GM12891 (cell line): ENCODE measurements around the gene PMFBP1.
"Not testable (repeated sequence)": the region's sequence is repeated elsewhere in the genome, so short reads cannot be mapped to it uniquely, and the experiment has no call there.

Experiments used
- DNase-seq: peaks from one replicate; pipeline ENCODE4 v3.0.0; 2011; ENCODE audit warnings: low spot score; ENCODE audit not compliant: insufficient read length
- FAIRE-seq: peaks from 2 replicates; lab custom pipeline; 2011; peaks lifted over from hg19 to GRCh38; lab: Jason Lieb, UNC
- PAX5 ChIP-seq: IDR thresholded peaks from 2 replicates; pipeline ENCODE4 v1.6.1; 2011; ENCODE audit warnings: low read length, moderate library complexity, mild to moderate bottlenecking; ENCODE audit not compliant: insufficient read depth, severe bottlenecking
- POLR2A ChIP-seq: IDR thresholded peaks from 2 replicates; pipeline ENCODE4 v1.6.1; 2011; ENCODE audit warnings: low read depth, low read length, control low read depth
- POLR2AphosphoS5 ChIP-seq: IDR thresholded peaks from 2 replicates; pipeline ENCODE4 v1.6.1; 2011; ENCODE audit warnings: low read depth, low read length, control low read depth
- POU2F2 ChIP-seq: IDR thresholded peaks from 2 replicates; pipeline ENCODE4 v1.6.1; 2011; ENCODE audit warnings: low read depth, mild to moderate bottlenecking, control low read depth, low read length, moderate library complexity
- SPI1 ChIP-seq: IDR thresholded peaks from 2 replicates; pipeline ENCODE4 v1.6.1; 2011; ENCODE audit warnings: low read depth, low read length, control low read depth
- TAF1 ChIP-seq: IDR thresholded peaks from 2 replicates; pipeline ENCODE4 v1.6.1; 2011; ENCODE audit warnings: low read depth, low read length, control low read depth

PMFBP1 gene

DNA sequence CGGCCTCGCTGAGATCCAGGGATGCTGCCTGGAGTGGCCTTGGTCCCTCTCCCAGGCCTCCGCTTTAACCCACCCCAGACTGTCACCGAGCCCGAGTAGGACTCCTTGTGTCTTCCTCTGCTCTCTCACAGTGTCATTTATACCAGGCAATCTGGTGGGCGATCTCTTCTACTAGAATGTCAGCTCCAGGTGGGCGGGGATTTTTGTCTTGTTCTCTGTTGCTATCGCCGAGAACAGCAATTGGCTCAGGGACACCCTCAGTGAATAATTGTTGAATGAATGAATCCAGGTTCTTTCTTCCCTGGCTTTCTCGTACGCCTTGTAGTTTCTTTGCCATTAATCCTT lies 77.7 kb downstream of the PMFBP1 start:
- TF ChIP-seq POLR2A: no peak; the same call in 1 of the 2 replicates
- no peak for TF ChIP-seq PAX5
- no peak for TF ChIP-seq SPI1
- no peak for TF ChIP-seq POU2F2
- no peak for TF ChIP-seq TAF1
- TF ChIP-seq POLR2AphosphoS5: no peak
- DNase-seq: no peak
- FAIRE-seq: no peak

DNA sequence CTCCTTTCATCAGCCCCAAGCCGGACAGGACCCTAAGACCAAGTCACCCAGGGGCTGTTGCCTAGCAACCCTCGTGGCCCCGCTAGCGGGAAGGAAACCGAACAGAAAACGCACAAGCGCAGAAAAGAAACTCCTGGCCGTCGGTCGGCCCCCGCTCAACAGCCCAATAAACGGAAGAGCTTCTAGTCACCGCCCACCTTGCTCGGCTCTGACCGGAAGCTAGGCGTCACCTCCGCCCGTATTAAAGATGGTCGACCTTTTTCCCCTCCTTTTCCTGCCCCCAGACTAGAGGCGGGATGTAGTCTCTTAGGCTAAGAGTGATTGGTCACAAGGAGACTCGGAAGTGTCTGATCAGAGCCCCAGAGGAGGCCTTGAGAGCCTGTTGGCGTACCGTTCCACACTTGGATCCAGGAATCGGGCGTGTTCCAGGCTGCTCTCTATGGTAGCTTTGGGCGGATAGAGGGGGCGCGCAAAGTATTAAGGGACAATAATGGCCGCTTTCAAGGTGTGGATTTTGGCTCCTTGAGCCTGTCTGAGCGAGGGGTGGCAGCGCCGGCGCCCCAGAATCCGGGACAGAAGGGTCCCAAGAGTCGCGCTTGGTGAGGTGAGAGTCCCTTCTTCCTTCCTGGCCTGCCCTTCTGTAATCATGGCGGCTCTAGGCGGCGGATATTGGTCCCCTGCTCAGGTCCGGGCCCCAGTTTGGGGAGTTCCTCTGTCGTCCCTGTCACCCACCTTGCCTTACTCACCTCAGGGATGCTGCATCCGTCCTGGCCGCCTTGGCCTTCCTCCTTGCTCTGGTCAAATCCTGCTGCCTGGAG lies 78.3 kb downstream of the PMFBP1 start, which contains the start of the genes DHX38 and TXNL4B:
Gene DHX38, plus strand, starts transcription at position 400 of the 818 bp plus-strand sequence. CDS start 2,311 bp downstream, outside the sequence.
Gene TXNL4B, minus strand, starts transcription at position 173 of the 818 bp plus-strand sequence. CDS start 2,871 bp downstream, outside the sequence.
- TF ChIP-seq POU2F2: no peak
- peak; percentile 79; the same call in 1 of the 2 replicates for TF ChIP-seq TAF1
- peak; percentile 74 for TF ChIP-seq POLR2AphosphoS5
- TF ChIP-seq SPI1: peak; percentile 63
- no peak for TF ChIP-seq PAX5
- peak; percentile 67; the same call in 1 of the 2 replicates for TF ChIP-seq POLR2A
- DNase-seq (peak; percentile 92), FAIRE-seq (peak; percentile 96)

DNA sequence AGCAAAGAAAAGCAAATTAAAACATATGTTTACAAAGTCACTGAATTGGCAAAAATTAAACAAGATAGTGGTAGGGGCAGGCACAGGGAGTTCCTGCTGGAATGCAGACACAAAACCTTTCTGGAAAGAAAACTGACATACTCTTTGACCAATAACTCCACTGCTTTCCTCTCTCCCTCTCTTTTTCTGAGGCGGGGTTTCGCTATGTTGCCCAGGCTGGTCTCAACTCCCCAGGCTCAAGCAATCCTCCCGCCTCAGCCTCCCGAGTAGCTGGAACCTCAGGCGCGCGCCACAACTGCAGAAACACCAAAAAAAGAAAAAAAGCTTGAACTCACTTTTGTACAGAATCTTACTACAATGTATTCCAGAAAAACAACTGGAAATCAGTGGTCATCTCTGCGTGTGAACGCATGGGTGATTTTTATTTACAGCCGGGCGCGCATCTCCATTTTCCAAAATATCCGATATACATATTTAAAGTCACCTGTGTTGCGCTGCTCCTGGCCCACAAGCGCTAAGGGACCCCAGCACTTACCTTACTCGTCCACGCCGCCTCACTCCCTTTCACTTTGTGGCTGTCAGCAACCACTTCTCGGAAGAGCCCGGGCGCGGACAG lies 79.0 kb downstream of the PMFBP1 start:
- no peak for DNase-seq
- no peak for FAIRE-seq
- no peak for TF ChIP-seq PAX5
- no peak for TF ChIP-seq TAF1
- TF ChIP-seq POLR2AphosphoS5: no peak
- no peak for TF ChIP-seq POLR2A
- no peak for TF ChIP-seq POU2F2
- no peak for TF ChIP-seq SPI1

DNA sequence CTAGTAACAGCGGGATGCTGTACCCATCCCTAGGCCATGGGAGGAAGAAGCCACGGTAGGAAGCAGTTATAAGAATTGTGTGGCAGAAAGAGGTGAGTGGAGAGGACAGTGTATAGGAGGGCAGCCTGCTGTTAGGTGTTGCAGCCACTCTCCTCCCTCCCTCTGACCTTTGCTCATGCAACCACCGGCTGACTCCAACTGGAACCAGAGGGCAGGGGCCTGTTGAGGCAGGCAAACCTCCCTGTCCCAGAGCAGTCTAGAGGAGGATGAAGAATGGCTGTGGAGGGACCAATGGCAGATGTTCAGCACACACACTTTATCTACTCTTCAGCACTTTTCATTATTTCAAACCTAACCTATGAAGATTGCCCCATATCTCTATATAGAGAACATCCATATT lies 80.7 kb downstream of the PMFBP1 start:
- FAIRE-seq (no peak), DNase-seq (no peak)

DNA sequence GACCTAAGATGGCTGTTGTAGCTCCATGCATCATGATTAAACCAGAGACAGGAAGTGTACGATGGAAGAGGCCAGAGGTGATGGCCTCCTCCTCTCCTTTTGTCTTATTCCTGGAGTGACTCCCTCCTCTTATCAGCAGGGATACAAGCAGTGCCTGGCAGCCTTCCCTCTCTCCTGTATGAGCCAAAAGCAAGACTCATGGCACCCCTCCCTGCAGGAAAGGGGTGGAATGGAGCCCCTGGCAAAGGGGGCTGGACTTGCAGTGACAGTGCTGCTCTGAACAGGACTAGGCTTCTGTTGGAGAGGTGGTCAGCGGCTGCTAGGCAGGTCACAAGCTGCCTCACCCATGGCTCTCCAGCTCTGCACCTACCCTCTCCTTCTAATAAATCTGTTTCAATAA lies 87.0 kb downstream of the PMFBP1 start:
- TF ChIP-seq POU2F2 (no peak), TAF1 (no peak), POLR2A (no peak), SPI1 (no peak), PAX5 (no peak), POLR2AphosphoS5 (no peak)
- DNase-seq (no peak), FAIRE-seq (no peak)

More for the DNA sequence above, 80.7 kb downstream of the PMFBP1 start:
- no peak for TF ChIP-seq POU2F2
- no peak for TF ChIP-seq POLR2A
- TF ChIP-seq TAF1: no peak
- TF ChIP-seq POLR2AphosphoS5: no peak
- no peak for TF ChIP-seq SPI1

DNA sequence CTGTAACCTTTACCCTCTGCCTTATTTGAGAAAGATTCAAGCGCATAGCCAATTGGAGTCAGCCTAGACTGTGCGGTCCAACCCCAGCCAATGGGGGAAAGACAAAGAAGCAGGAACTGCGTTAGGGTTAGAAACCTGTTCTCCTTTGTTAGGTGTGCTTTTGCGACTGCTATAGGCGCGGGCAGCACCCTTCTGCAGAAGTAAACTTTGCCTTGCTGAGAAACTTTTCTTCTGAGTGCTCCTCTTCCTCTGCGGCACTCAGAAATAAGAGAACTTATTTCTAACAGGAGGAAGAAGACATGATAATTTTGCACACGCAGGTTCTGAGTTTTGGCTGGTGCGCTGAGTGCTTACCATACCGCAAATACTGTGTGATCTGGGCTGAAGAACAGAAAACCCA lies 87.5 kb downstream of the PMFBP1 start:
- DNase-seq: no peak
- no peak for TF ChIP-seq PAX5
- TF ChIP-seq POU2F2: no peak
- TF ChIP-seq POLR2AphosphoS5: no peak
- TF ChIP-seq TAF1: no peak
- TF ChIP-seq POLR2A: no peak
- no peak for TF ChIP-seq SPI1
- no peak for FAIRE-seq

DNA sequence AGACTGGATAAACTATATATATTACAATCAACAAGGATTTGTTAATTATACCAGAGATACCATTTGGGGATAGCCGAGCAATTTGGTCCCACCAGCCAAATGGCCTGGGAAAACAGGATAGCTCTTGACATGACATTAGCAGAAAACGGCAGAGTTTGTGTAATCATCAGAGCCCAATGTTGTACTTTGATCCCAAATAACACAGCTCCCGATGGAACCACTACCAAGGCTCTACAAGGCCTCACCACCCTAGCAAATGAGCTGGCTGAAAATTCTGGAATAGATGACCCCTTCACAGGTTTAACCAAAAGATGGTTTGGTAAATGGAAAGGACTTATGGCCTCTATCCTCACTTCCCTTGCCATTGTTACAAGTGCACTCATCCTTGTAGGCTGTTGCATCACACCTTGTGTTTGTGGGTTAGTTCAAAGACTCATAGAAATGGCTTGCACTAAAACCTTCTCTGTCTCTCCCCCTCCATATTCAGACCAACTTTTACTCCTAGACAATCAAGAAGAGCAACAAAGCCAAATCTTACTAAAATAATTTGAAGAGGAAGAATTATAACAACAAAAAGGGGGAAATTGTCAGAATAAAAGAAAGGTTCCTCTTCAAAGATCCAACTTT lies 88.1 kb downstream of the PMFBP1 start:
- TF ChIP-seq PAX5 (no peak), POU2F2 (no peak), SPI1 (no peak), POLR2AphosphoS5 (no peak), POLR2A (no peak), TAF1 (no peak)
- no peak for FAIRE-seq
- DNase-seq: no peak

DNA sequence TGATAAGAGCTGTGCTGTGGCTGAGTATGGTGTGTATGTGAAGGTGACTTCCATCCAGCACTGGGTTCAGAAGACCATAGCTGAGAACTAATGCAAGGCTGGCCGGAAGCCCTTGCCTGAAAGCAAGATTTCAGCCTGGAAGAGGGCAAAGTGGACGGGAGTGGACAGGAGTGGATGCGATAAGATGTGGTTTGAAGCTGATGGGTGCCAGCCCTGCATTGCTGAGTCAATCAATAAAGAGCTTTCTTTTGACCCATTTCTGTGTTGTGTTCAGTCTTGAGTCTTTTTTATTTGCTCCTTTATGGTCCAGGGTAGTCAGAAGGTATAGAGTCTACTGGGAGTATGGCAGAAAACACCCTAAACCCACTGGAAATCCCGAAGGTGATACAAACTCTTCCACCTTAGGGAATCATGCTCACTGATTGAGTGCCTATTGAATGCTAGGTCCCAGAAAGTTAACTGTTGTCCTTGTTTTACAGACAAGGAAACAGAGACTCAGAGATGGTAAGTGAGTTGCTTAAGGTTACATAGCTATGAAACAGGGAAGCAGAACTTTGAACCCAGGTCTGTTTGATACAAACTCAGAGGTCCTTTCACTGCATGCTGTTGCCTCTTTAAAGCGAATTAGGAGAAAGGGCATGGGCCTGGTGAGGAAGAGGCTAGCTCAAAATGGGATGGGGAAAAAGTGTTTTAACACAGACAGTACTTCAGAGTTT lies 94.8 kb downstream of the PMFBP1 start:
- not testable (repeated sequence) for FAIRE-seq, DNase-seq

DNA sequence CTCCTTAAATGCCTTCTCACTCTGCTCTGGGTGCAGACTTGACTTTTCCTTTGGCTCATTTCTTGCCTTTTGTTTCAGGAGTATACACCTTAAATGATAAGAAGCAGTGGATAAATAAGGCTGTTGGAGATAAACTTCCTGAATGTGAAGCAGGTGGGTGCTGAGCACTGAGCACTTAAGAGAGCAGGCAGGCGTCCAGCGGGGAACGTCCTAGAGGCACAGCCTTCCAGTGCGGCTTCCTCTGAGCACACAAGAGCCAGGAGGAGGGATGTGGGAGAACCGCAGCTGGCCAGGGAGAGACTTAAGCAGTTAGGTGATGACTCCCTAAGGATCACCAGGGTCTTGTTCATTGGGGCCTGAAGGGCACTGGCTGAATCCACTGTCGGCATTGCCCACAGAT lies 96.9 kb downstream of the PMFBP1 start:
- FAIRE-seq: not testable (repeated sequence)

More for the DNA sequence above, 96.9 kb downstream of the PMFBP1 start:
- DNase-seq: not testable (repeated sequence)
